GM23248 (cell line): Measurements from ENCODE around the gene PANX1. TPM values are rescaled to one million over a fixed set of nuclear protein-coding genes. Genes with fewer than 3 reads are reported as not detected.
"Not testable (repeated sequence)": the region's sequence is repeated elsewhere in the genome, so short reads cannot be mapped to it uniquely, and the experiment has no call there.

Experiments used
- DNase-seq: peaks from one replicate; pipeline ENCODE4 v3.0.0-alpha.2; 2015
- H2AFZ ChIP-seq: fragments of 200-600 bp; sonication (generic); 2 replicates; pipeline ENCODE4 v1.6.1; 2016; ENCODE audit warnings: antibody characterized with exemption
- H3F3A ChIP-seq: fragments of 200-600 bp; sonication (generic); 2 replicates; pipeline ENCODE4 v1.6.1; 2016; ENCODE audit warnings: mild to moderate bottlenecking, antibody characterized with exemption, mixed run types; ENCODE audit not compliant: insufficient read depth
- H3K27ac ChIP-seq: fragments of 200-600 bp; sonication (generic); 2 replicates; pipeline ENCODE4 v1.5.1; 2016; ENCODE audit warnings: mild to moderate bottlenecking
- H3K27me3 ChIP-seq: fragments of 200-600 bp; sonication (generic); replicated peaks from 2 replicates; pipeline ENCODE4 v1.6.1; 2016; ENCODE audit warnings: mild to moderate bottlenecking; ENCODE audit not compliant: insufficient read depth
- H3K36me3 ChIP-seq: fragments of 200-600 bp; sonication (generic); 2 replicates; pipeline ENCODE4 v1.6.1; 2016; ENCODE audit warnings: low read depth, mild to moderate bottlenecking
- H3K4me1 ChIP-seq: fragments of 200-600 bp; sonication (generic); 2 replicates; pipeline ENCODE4 v1.6.1; 2016; ENCODE audit warnings: mild to moderate bottlenecking; ENCODE audit not compliant: insufficient read depth
- H3K4me2 ChIP-seq: fragments of 200-600 bp; sonication (generic); one replicate; pipeline ENCODE4 v1.6.1; 2016; ENCODE audit warnings: mild to moderate bottlenecking; ENCODE audit not compliant: unreplicated experiment
- H3K4me3 ChIP-seq: fragments of 200-600 bp; sonication (generic); 2 replicates; pipeline ENCODE4 v1.5.1; 2016; ENCODE audit warnings: mild to moderate bottlenecking
- H3K79me2 ChIP-seq: fragments of 200-600 bp; sonication (generic); 2 replicates; pipeline ENCODE4 v1.6.1; 2016; ENCODE audit warnings: mild to moderate bottlenecking; ENCODE audit not compliant: insufficient read depth
- H3K9ac ChIP-seq: fragments of 200-600 bp; sonication (generic); 2 replicates; pipeline ENCODE4 v1.6.1; 2016; ENCODE audit warnings: mild to moderate bottlenecking
- H3K9me2 ChIP-seq: fragments of 200-600 bp; sonication (generic); 2 replicates; pipeline ENCODE4 v1.6.1; 2016; ENCODE audit warnings: mixed run types, mild to moderate bottlenecking, moderate library complexity; ENCODE audit not compliant: insufficient read depth
- H3K9me3 ChIP-seq: fragments of 200-600 bp; sonication (generic); one replicate; pipeline ENCODE4 v1.6.1; 2017; ENCODE audit warnings: low read depth
- H4K20me1 ChIP-seq: fragments of 200-600 bp; sonication (generic); 2 replicates; pipeline ENCODE4 v1.6.0; 2016; ENCODE audit not compliant: insufficient read depth
- EZH2 ChIP-seq: fragments of 200-600 bp; sonication (generic); IDR thresholded peaks from 2 replicates; pipeline ENCODE4 v1.6.1; 2018; ENCODE audit warnings: antibody characterized with exemption, mild to moderate bottlenecking; ENCODE audit not compliant: insufficient read depth, poor library complexity, severe bottlenecking
- EZH2phosphoT487 ChIP-seq: fragments of 200-600 bp; sonication (generic); IDR thresholded peaks from 2 replicates; pipeline ENCODE4 v1.6.1; 2018; ENCODE audit warnings: antibody characterized with exemption, moderate library complexity, mild to moderate bottlenecking, low read depth; ENCODE audit not compliant: insufficient read depth
- WGBS, 2 experiments: methylation state at CpG; one replicate each; pipeline ENCODE4 v1.1.6; 2015 to 2017; ENCODE audit warnings: low lambda C conversion rate in 2 of 2, low coverage in 1 of 2; ENCODE audit errors: missing lambda C conversion rate in 2 of 2; 5-methylcytosine and 5-hydroxymethylcytosine counted together
- in situ Hi-C: fragments of 300-500 bp; cut with MboI; formaldehyde crosslinking; loops from 2 replicates; pipeline ENCODE4 v1.15.0; 2020
- polyA plus RNA-seq: library from polyadenylated mRNA; unstranded; fragments of >200 nt; fragmentation: Nextera tagmentation; extraction: Ambion mirVana; gene quantifications from 2 replicates; pipeline ENCODE4 v1.2.1, GENCODE V29; 2016
- total RNA-seq: library from RNA; depleted of rRNA; stranded (reverse); fragments of >200 nt; shearing (Covaris generic); gene quantifications from 2 replicates; pipeline ENCODE4 v1.2.3, GENCODE V29; 2014

PANX1 gene
- total and polyA plus RNA-seq, 2 experiments from 2014 or later: 19.7 to 43.9 TPM

- Histone ChIP-seq H2AFZ (no peak overlapping the region), H3K27ac (no peak overlapping the region), H3K79me2 (no peaks in the 10 kb centered on the region), H3K27me3 (no peaks in the 10 kb centered on the region), H3K9me2 (no peaks in the 10 kb centered on the region), H3K36me3 (no peaks in the 10 kb centered on the region), H3K4me2 (no peak overlapping the region), H4K20me1 (no peaks in the 10 kb centered on the region), H3K9me3 (no peaks in the 10 kb centered on the region), H3K4me1 (no peaks in the 10 kb centered on the region; the same call in 1 of the 2 replicates), H3K9ac (no peak overlapping the region), H3F3A (no peaks in the 10 kb centered on the region), H3K4me3 (no peak overlapping the region)
- TF ChIP-seq EZH2phosphoT487 (no peak), EZH2 (no peak)
- 88 to 100% methylated on average over 1 of the region's 1 CpG for WGBS, 2 experiments
- no peak for DNase-seq
- in situ Hi-C loops: no loop called here
These were observed 11.5 kb upstream of the PANX1 start for GRCh38 chr11:94117197-94117574.

- Histone ChIP-seq H3K4me1 (no peaks in the 10 kb centered on the region; the same call in 1 of the 2 replicates), H4K20me1 (no peaks in the 10 kb centered on the region), H2AFZ (no peak overlapping the region), H3K4me3 (no peak overlapping the region), H3K9ac (no peak overlapping the region), H3K27me3 (no peaks in the 10 kb centered on the region), H3K9me2 (no peaks in the 10 kb centered on the region), H3K9me3 (no peaks in the 10 kb centered on the region), H3K4me2 (no peak overlapping the region), H3K36me3 (no peaks in the 10 kb centered on the region), H3K27ac (no peak overlapping the region), H3F3A (no peaks in the 10 kb centered on the region), H3K79me2 (no peaks in the 10 kb centered on the region)
- in situ Hi-C loops: no loop called here
- DNase-seq: peak; percentile 25
- TF ChIP-seq EZH2phosphoT487: no peak
- TF ChIP-seq EZH2: no peak
These were observed 10.8 kb upstream of the PANX1 start for GRCh38 chr11:94117871-94118270.

- 82% methylated on average over 6 of the region's 6 CpGs for WGBS, 2 experiments
- in situ Hi-C loops, H3K9ac ChIP-seq, H3K4me3 ChIP-seq, H3K27me3 ChIP-seq, H3K9me2 ChIP-seq, H2AFZ ChIP-seq, H4K20me1 ChIP-seq, H3K4me1 ChIP-seq, H3F3A ChIP-seq, H3K27ac ChIP-seq, H3K79me2 ChIP-seq, H3K9me3 ChIP-seq, H3K4me2 ChIP-seq, H3K36me3 ChIP-seq, DNase-seq: not testable (repeated sequence)
These were observed 9.0 kb upstream of the PANX1 start for GRCh38 chr11:94119676-94120075.

GRCh38 chr11:94120516-94120915, 8.1 kb upstream of the PANX1 start:
- H3K27me3 ChIP-seq, H3K4me2 ChIP-seq, H3K27ac ChIP-seq, H3K4me3 ChIP-seq, H4K20me1 ChIP-seq, DNase-seq, H3K9me3 ChIP-seq, H3K4me1 ChIP-seq, H3K9me2 ChIP-seq, H3F3A ChIP-seq, H3K9ac ChIP-seq, H2AFZ ChIP-seq, H3K36me3 ChIP-seq, H3K79me2 ChIP-seq, in situ Hi-C loops: not testable (repeated sequence)
- 79 to 95% methylated on average over 2 of the region's 2 CpGs for WGBS, 2 experiments

- Histone ChIP-seq H3K36me3 (no peaks in the 10 kb centered on the region), H3K4me1 (no peaks in the 10 kb centered on the region; the same call in 1 of the 2 replicates), H3K9me2 (no peaks in the 10 kb centered on the region), H3K27ac (no peak overlapping the region), H3K27me3 (no peaks in the 10 kb centered on the region), H4K20me1 (no peaks in the 10 kb centered on the region), H3K4me3 (no peak overlapping the region), H3K79me2 (no peaks in the 10 kb centered on the region), H2AFZ (no peak overlapping the region), H3K4me2 (no peak overlapping the region), H3F3A (no peaks in the 10 kb centered on the region), H3K9me3 (no peaks in the 10 kb centered on the region), H3K9ac (no peak overlapping the region)
- WGBS, 2 experiments: 90 to 95% methylated on average over 6 of the region's 6 CpGs
- TF ChIP-seq EZH2phosphoT487 (no peak), EZH2 (no peak)
- DNase-seq: no peak
- in situ Hi-C loops: no loop called here
These were observed 7.7 kb upstream of the PANX1 start for GRCh38 chr11:94120946-94121345.
